Measurements from ENCODE around the gene CTH. TPM values are rescaled to one million over a fixed set of nuclear protein-coding genes. Genes with fewer than 3 reads are reported as not detected.

CTH gene
- total RNA-seq, 2 donors from 2014 or later: 6.0 to 8.5 TPM

- Mint-ChIP-seq H3K9me3 (no peaks in the 10 kb centered on the region), H3K27me3 (peaks cover 19% of the 10 kb centered on the region), H3K27ac (no peak overlapping the region), H3K4me3 (no peak overlapping the region), H3K36me3 (ENCODE audit: low read depth) (no peaks in the 10 kb centered on the region), H3K4me1 (no peaks in the 10 kb centered on the region)
- peak; percentile 7 for ATAC-seq (replicated peaks)
Measured at GRCh38 chr1:70486676-70487458, 75.8 kb downstream of the CTH start.

GRCh38 chr1:70487459-70487815 lies 76.4 kb downstream of the CTH start:
- Mint-ChIP-seq H3K27ac (no peak overlapping the region), H3K9me3 (no peaks in the 10 kb centered on the region), H3K36me3 (ENCODE audit: low read depth) (no peaks in the 10 kb centered on the region), H3K27me3 (peaks cover 16% of the 10 kb centered on the region), H3K4me3 (no peak overlapping the region), H3K4me1 (no peaks in the 10 kb centered on the region)
- no peak for ATAC-seq (replicated peaks)

DNA sequence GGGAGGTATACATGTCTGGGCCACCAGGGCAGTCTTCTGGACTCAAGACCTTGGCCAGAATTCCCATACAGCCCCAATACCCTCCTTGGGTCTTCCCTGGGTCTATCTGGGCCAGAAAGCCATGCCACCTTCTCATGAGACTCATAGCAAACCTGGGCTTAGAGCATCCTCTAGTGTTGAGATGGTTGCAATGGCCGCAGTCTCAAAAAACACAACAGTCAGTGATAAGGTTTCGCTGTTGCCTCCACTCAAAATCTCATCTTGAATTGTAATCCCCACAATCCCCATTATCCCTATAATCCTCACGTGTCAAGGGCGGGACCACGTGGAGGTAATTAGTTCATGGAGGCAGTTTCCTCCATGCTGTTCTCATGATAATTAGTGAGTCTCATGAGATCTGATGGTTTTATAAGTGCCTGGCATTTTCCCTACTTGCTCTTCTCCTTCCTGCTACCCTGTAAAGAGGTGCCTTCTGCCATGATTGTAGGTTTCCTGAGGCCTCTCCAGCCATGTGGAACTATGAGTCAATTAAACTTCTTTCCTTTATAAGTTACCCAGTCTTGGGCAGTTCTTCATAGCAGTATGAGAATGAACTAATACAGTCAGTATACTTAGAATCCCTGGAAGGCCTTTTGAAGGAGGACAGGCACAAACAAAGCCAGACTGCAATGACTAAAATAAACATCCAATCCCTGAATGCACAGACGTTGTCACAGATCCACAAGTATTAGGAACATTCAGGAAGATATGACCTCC lies 77.0 kb downstream of the CTH start:
- Mint-ChIP-seq H3K27ac (no peak overlapping the region), H3K27me3 (peaks cover 16% of the 10 kb centered on the region), H3K4me1 (no peaks in the 10 kb centered on the region), H3K4me3 (no peak overlapping the region), H3K36me3 (ENCODE audit: low read depth) (no peaks in the 10 kb centered on the region), H3K9me3 (no peaks in the 10 kb centered on the region)
- peak; percentile 42 for ATAC-seq (replicated peaks)

Other genes starting within 250 kb of the CTH start
- gene LRRC40, start 205.7 kb upstream of the CTH start, total RNA-seq: 10 to 100 TPM; 21.4 to 24.0 TPM
- gene SRSF11, start 189.9 kb upstream of the CTH start, total RNA-seq: 100 to 1,000 TPM; 195 to 227 TPM
- 10 to 100 TPM; 19.7 to 23.3 TPM for gene ANKRD13C, start 56.5 kb upstream of the CTH start, total RNA-seq

Measured in activated T-helper 17 cell treated with anti-CD3 and anti-CD28 coated beads, Interleukin-2, amount 50 U/mL, for 72 hours (primary cell).